ENCODE results near the gene CCN5.
"Not testable (repeated sequence)": the region's sequence is repeated elsewhere in the genome, so short reads cannot be mapped to it uniquely, and the experiment has no call there.

The CCN5 gene

DNA sequence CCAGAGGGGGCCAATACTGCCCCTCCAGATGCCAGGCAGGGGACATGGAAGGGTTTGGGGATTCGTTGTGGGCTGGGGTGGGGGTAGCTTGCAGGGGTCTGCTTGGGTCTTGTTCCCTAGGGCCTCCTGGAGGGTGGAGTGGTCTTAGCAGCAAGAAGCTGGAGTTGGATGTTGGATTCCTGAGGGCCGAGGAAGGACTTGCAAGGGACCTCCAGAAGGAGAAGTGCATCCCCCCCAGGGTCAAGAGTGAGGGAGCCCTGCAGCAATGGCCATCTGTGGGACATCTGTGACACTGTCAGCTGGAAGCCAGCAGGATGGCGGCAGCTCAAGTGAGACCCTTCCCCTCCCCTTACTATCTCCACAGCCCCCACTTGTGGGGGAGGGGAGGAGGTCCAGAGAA, 25.4 kb upstream of the CCN5 start:
- Mint-ChIP-seq H3K4me3 (no peak overlapping the region), H3K36me3 (no peaks in the 10 kb centered on the region), H3K27me3 (peaks cover 0 to 4% of the 10 kb centered on the region in 2 donors), H3K4me1 (peaks cover 4 to 8% of the 10 kb centered on the region in 2 donors), H3K27ac (no peak overlapping the region), H3K9me3 (no peaks in the 10 kb centered on the region)
- ATAC-seq (replicated peaks) (no peak), DNase-seq (no peak)

DNA sequence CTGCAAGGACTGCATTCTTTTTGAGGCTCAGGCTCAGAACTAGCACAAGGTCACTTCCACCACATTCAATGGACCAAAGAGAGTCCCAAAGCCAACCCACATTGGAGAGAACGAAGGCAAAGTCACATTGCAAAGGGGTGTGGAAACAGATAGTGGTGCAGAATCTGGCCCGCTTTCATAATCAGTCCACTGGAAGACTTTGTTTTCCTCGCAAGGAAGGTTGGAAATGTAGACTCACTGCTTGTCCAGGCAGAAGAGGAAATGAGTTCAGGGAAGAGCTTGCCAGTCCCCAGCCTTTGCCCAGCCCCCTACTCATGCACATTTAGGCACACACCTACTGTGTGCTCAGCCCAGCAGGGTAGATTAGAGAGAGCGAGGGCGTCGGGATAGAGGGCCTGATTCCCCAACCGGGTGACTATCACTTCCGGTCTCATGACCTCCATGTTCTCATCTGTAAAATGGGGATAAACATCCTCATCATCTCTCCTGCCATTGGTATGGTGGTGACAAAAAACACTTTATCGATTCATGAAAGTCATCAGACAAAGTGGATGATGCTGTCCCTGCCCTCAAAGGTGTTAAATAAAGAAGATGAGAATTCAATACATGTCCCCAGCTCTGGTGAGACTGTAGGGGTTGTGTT, 24.3 kb upstream of the CCN5 start:
- Mint-ChIP-seq H3K27ac (no peak overlapping the region), H3K4me3 (no peak overlapping the region), H3K4me1 (peaks cover 2 to 3% of the 10 kb centered on the region in 2 donors), H3K36me3 (no peaks in the 10 kb centered on the region), H3K27me3 (no peaks in the 10 kb centered on the region), H3K9me3 (no peaks in the 10 kb centered on the region)
- ATAC-seq (replicated peaks) (no peak), DNase-seq (no peak)

DNA sequence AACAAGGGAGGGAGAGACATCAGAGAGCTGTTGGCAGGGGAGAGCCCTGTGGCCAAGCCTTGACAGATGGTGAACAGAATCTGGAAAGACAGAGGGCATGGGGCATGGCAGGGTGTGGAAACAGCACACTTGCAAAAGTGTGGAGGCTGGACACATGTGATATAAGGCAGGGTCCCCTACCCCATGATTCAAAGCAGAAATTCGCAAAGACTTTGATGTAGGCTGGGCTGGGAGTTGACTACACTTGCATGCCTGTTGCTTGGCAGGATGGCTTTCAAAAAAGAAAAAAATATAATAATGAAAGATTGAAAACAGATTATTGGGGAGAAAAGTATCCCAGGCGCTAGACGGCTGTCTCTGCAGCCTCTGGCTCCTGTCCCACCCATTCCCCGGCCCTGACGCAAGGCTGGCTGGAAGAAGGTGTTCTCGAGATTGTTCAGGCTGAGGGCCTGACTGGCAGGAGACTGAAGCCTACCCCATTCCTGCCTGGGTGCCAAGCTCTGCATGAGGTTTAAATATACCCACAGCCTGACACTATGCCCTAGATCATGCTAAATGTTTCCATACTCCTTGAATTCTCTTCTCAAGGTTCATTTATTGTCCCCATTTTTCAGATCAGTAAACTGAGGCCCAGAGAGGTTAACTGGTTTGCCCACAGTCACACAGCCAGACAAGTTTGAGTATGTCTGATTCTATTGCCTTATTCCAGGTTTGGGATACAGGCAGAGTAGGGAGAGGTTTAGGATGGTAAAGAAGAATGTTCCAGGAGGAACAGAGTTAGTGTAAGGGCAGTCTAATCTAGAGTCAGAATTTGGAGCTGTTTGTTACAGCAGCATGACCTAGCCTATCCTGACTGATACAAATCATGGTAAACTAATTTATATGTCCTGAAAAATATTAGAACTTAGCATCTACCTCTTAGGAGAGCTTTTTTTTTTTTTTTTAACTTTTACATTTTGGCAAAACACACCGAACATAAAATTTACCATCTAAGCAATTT, 23.4 kb upstream of the CCN5 start:
- no peak overlapping the region for H3K4me3 Mint-ChIP-seq
- no peak overlapping the region for H3K27ac Mint-ChIP-seq
- H3K9me3 Mint-ChIP-seq = no peaks in the 10 kb centered on the region
- H3K36me3 Mint-ChIP-seq = no peaks in the 10 kb centered on the region
- peaks cover 2 to 10% of the 10 kb centered on the region in 2 donors for H3K4me1 Mint-ChIP-seq
- H3K27me3 Mint-ChIP-seq = no peaks in the 10 kb centered on the region
- DNase-seq (no peak), ATAC-seq (replicated peaks) (no peak)

DNA sequence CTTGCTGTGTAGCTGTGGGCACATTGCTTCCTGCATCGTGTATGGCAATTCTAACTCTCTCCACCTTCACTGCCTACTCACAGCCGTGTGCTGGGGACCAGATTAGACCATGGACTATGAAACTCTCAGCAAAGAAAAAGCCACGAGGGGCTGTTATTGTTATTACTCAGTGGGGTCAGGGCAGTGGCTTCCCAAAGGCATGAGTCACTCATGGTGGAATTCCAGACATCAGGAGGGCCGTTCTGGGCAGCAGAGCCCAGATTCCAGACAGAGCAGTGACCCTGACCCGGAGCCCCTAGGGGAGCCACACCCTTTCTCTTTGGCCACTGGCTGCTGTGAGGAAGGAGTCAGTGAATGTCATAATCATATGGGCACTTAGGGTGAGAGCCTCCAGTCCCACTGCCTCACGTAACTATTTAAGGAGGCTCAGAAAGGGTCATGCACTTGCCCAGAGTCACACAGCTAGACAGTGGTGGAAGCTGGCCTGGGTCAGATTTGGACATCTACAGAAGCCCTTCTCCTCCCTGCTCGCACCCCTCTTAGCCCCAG, 22.2 kb upstream of the CCN5 start:
- H3K27ac Mint-ChIP-seq = no peak overlapping the region
- no peak for ATAC-seq (replicated peaks)
- H3K27me3 Mint-ChIP-seq = no peaks in the 10 kb centered on the region
- H3K9me3 Mint-ChIP-seq = no peaks in the 10 kb centered on the region
- peaks cover 6 to 16% of the 10 kb centered on the region in 2 donors for H3K4me1 Mint-ChIP-seq
- no peak overlapping the region for H3K4me3 Mint-ChIP-seq
- DNase-seq = no peak
- no peaks in the 10 kb centered on the region for H3K36me3 Mint-ChIP-seq

DNA sequence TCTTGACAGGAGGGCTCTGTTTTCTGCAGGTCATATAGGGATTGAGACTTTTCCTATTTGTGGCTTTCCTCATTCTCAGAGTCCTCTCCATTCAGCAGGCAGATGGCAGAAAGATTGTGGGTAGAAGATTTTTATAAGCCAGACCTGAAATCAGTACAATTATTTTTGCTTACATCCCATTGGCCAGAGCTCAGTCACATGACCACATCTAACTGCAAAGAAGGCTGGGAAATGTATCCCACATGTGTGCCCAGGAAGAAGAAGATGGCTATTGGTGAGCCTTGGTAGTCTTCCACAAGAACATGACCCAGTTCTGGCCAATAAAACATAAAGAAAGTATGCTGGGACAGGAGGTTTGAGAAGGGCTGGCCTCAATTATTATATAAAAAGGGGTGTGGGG, 21.5 kb upstream of the CCN5 start:
- Mint-ChIP-seq H3K9me3 (no peaks in the 10 kb centered on the region), H3K4me1 (peaks cover 6 to 16% of the 10 kb centered on the region in 2 donors), H3K4me3 (no peak overlapping the region), H3K36me3 (no peaks in the 10 kb centered on the region), H3K27ac (no peak overlapping the region), H3K27me3 (no peaks in the 10 kb centered on the region)
- ATAC-seq (replicated peaks) = no peak
- DNase-seq = no peak

DNA sequence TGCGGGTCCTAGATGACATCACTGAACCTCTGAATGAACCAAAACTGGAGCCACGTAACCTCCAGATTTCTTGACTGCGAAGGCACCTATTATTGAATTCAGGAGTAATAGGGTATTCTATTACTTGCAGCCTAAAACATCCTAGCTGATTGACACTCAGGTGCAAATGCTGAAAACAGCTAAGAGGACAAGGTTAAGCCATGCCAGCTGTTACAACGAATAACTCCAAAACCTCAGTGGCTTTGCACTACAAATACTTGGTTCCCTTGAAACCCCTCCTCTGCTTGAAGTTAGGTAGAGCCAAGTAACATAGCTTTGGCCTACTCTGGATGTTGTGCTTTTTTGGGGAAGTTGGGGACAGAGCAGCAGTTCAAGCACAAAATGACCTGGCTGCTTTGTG, 21.0 kb upstream of the CCN5 start:
- H3K9me3 Mint-ChIP-seq = no peaks in the 10 kb centered on the region
- no peak overlapping the region for H3K27ac Mint-ChIP-seq
- H3K4me1 Mint-ChIP-seq = peaks cover 6 to 16% of the 10 kb centered on the region in 2 donors
- no peak overlapping the region for H3K4me3 Mint-ChIP-seq
- DNase-seq (no peak), ATAC-seq (replicated peaks) (no peak)
- H3K36me3 Mint-ChIP-seq = no peaks in the 10 kb centered on the region
- H3K27me3 Mint-ChIP-seq = no peaks in the 10 kb centered on the region

DNA sequence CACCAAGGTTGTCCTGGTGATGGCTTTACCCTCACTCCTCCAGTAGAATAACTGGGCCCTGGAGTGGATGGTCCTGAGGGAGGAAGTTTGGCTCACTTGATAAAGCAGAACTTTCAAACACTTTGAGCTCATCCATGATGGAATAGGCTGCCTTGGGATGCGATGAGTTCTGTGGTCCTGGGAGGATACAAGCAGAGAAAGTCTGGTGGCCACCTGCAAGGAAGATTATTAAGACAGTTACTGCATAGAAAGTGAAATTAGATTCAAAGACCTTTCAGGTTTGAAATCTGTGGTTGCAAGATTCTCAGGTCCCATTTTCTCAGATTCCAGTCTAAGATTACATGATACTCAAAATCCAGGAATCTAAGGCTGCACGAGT, 19.9 kb upstream of the CCN5 start:
- no peaks in the 10 kb centered on the region for H3K27me3 Mint-ChIP-seq
- no peak overlapping the region for H3K27ac Mint-ChIP-seq
- no peaks in the 10 kb centered on the region for H3K9me3 Mint-ChIP-seq
- no peaks in the 10 kb centered on the region for H3K36me3 Mint-ChIP-seq
- peaks cover 6 to 16% of the 10 kb centered on the region in 2 donors for H3K4me1 Mint-ChIP-seq
- DNase-seq (no peak), ATAC-seq (replicated peaks) (no peak)
- H3K4me3 Mint-ChIP-seq = no peak overlapping the region

DNA sequence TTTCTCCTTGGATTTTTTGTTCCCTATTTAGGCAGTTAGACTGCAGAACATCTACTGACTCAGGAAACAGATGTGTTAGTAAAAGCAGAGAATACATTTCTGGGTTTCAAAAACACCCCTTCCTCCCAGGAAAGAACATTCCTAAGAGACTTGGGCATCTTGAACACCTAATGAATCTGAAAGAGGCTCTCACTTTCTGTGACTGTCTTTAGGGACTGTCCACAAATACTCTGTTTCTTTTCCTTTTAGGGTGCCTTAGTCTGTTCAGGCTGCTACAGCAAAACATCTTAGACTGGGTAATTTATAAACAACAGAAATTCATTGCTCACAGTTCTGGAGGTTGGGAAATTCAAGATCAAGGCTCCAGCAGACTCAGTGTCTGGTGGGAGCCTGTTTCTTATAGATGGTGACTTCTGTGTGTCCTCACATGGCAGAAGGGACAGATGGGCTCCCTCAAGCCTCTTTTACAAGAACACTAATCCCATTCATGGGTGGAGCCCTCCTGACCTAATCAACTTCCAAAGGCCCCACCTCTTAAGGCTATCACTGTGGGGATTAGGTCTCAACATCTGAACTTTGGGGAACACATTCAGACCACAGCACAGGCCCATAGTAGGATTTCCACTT, 19.4 kb upstream of the CCN5 start:
- Mint-ChIP-seq H3K36me3 (no peaks in the 10 kb centered on the region), H3K27me3 (no peaks in the 10 kb centered on the region), H3K9me3 (no peaks in the 10 kb centered on the region), H3K4me1 (peaks cover 6 to 16% of the 10 kb centered on the region in 2 donors), H3K4me3 (no peak overlapping the region), H3K27ac (no peak overlapping the region)
- DNase-seq = no peak
- ATAC-seq (replicated peaks) = no peak

DNA sequence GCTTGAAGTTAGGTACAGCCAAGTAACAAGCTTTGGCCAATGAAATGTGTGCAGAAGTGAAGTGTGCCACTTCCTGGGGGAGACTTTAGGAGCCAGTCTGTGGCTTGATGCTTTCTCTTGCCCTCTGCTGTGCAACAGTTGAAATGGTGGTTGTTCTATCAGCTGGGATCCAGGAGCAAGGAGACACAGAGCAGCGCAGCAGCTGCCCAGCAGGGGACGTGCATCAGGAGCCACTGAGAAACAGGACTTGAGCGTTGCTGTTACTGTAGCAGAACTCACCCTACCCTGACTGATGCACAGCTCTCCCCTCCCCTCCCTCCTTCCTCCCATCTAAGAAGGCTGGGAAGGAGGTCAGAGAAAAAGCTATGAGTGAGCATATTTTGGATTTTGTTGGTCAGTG, 18.9 kb upstream of the CCN5 start:
- peak in 1 of 2 donors; percentile 31 for ATAC-seq (replicated peaks)
- no peaks in the 10 kb centered on the region for H3K27me3 Mint-ChIP-seq
- H3K9me3 Mint-ChIP-seq = no peaks in the 10 kb centered on the region
- H3K27ac Mint-ChIP-seq = no peak overlapping the region
- peaks cover 6 to 16% of the 10 kb centered on the region in 2 donors for H3K4me1 Mint-ChIP-seq
- no peaks in the 10 kb centered on the region for H3K36me3 Mint-ChIP-seq
- no peak for DNase-seq
- no peak overlapping the region for H3K4me3 Mint-ChIP-seq

DNA sequence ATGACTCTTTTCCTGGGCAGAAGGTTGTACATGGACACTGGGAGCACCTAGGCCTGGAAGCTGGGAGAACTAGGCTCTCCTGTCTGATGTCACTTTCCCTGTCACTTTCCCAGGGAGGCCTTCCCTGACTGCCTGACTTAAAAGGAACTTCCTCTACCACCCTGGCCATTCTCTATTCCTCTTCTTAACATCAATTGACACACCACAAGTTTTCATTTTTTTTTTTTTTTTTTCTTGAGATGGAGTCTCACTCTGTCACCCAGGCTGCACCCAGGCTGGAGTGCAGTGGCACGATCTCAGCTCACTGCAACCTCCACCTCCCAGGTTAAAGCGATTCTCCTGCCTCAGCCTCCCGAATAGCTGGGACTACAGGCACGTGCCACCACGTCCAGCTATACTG, 18.1 kb upstream of the CCN5 start:
- not testable (repeated sequence) for H3K27ac Mint-ChIP-seq, H3K36me3 Mint-ChIP-seq, DNase-seq, H3K27me3 Mint-ChIP-seq, H3K9me3 Mint-ChIP-seq, H3K4me3 Mint-ChIP-seq
- H3K4me1 Mint-ChIP-seq = peaks cover 6 to 16% of the 10 kb centered on the region in 2 donors
- ATAC-seq (replicated peaks) = peak; percentile 55 to 67

DNA sequence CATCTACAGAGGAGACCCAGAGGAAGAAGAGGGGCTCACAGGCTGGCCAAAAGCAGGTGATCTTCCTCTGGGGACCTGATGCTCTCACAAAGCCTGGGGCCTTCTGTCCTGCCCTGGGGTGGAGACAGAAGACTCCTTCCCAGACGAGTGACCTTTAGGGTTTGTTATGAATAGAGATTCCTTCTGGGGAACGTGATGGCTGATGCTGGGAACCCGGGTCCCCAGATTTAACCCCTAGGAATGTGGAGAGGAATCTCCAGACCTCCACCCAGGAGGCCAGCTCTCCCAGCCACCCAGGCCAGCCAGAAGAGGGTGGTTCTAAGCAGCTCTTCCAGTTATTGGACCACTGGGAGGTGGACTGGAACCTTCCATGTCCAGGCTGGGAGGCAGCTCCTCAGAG, 16.8 kb upstream of the CCN5 start:
- no peaks in the 10 kb centered on the region for H3K9me3 Mint-ChIP-seq
- DNase-seq (no peak), ATAC-seq (replicated peaks) (no peak)
- H3K4me3 Mint-ChIP-seq = no peak overlapping the region
- H3K4me1 Mint-ChIP-seq = peaks cover 11 to 26% of the 10 kb centered on the region in 2 donors
- H3K27me3 Mint-ChIP-seq = no peaks in the 10 kb centered on the region
- no peak overlapping the region for H3K27ac Mint-ChIP-seq
- H3K36me3 Mint-ChIP-seq = no peaks in the 10 kb centered on the region

DNA sequence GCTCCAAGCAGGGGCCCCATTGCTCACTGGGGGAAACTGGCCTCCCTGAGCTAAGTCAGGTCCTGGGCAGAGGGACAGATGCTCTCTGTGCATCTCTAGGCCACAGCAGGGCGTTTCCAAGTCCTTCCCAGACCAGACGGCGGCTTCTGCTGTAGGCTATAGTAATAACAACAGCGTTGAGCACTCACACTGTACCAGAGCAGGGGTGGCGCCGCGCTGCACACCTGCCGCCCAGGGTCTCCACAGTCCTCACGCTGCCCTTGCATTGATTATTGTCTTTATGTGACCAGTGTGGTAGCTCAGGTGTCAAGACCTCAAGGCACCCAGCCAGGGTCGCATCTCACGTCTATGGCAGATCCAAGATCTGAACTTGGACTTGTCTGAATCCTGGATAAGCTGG, 14.9 kb upstream of the CCN5 start:
- Mint-ChIP-seq H3K27ac (no peak overlapping the region), H3K4me1 (peaks cover 13 to 33% of the 10 kb centered on the region in 2 donors), H3K9me3 (no peaks in the 10 kb centered on the region), H3K27me3 (no peaks in the 10 kb centered on the region), H3K36me3 (no peaks in the 10 kb centered on the region), H3K4me3 (no peak overlapping the region)
- no peak for DNase-seq
- ATAC-seq (replicated peaks) = no peak

DNA sequence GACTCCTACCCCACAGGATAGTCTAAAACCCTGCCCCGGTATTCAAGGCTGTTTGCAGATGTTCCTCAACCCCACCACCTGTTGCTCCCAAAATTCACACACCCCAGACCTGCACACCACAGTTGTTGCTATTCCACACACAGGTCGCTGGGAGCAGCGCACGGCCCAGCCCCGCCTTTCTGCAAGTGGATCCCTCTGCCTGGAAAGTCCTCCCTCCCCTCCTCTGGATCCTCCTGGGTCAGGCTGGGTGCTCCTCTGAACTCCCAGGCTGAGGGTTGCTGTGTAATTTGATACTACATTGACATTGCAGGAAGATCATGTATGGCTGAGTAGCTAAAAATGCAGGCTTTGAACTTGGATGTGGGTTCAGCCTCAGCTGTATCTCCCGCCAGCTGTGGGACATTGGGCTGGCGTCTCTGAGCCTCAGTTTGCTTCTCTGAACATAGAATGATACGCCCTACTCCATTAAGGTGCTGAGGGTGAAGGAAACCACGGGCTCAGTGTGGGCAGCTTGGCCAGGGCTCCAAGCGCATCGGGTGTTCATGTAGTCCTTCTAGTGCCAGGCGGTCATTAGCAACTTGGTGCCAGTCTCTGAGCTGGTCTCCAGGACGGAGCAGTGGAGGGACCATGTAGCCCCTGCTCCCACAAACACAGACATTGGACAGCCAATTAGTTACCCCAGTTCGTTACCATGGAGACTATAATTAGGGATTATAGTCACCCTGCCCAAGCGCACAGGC, 13.9 kb upstream of the CCN5 start:
- Mint-ChIP-seq H3K27me3 (no peaks in the 10 kb centered on the region), H3K36me3 (no peaks in the 10 kb centered on the region), H3K4me1 (peaks cover 13 to 26% of the 10 kb centered on the region in 2 donors), H3K4me3 (no peak overlapping the region), H3K27ac (no peak overlapping the region), H3K9me3 (no peaks in the 10 kb centered on the region)
- ATAC-seq (replicated peaks) (no peak), DNase-seq (no peak)

DNA sequence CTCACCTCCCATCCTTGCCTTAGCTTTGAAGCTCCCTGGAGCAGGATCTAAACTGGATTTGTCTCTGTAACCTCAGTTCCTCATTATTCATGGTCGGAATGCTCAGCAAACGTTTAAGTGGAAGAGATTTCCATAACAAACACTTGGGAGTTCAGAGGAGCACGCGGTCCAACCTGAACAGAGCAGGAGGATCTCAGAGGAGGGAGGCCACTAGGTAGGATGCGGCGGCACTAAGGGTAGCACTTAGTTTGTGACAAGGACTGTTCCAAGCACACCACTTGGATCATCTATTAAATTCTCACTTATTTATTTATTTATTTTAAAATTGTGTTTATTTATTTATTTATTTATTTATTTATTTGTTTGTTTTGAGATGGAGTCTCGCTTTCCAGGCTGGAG, 13.3 kb upstream of the CCN5 start:
- Mint-ChIP-seq H3K36me3 (no peaks in the 10 kb centered on the region), H3K27ac (no peak overlapping the region), H3K4me3 (no peak overlapping the region), H3K27me3 (no peaks in the 10 kb centered on the region), H3K4me1 (peaks cover 13 to 22% of the 10 kb centered on the region in 2 donors), H3K9me3 (no peaks in the 10 kb centered on the region)
- ATAC-seq (replicated peaks) (no peak), DNase-seq (no peak)
